GM23338 (cell line): ENCODE data around the gene SPIRE1. TPM values are rescaled to one million over a fixed set of nuclear protein-coding genes. Genes with fewer than 3 reads are reported as not detected.

ENCODE experiments used
- ATAC-seq: fragments of 200-7000 bp; cut with Tn5 transposase; 3 replicates; pipeline ENCODE4 v1.9.1; 2020
- DNase-seq: peaks from one replicate; pipeline ENCODE4 v3.0.0-alpha.2; 2015; ENCODE audit warnings: low spot score
- H2AFZ ChIP-seq: fragments of 200-600 bp; sonication (generic); 2 replicates; pipeline ENCODE4 v1.8.0; 2016; ENCODE audit warnings: antibody characterized with exemption, mild to moderate bottlenecking, moderate library complexity
- H3F3A ChIP-seq: fragments of 200-600 bp; sonication (generic); replicated peaks from 2 replicates; pipeline ENCODE4 v1.8.0; 2017; ENCODE audit warnings: antibody characterized with exemption, mixed run types, low read depth
- H3K27ac ChIP-seq: fragments of 200-600 bp; sonication (generic); 2 replicates; pipeline ENCODE4 v1.6.1; 2016; ENCODE audit warnings: low read depth
- H3K27me3 ChIP-seq: fragments of 200-600 bp; sonication (generic); 2 replicates; pipeline ENCODE4 v1.8.0; 2016; ENCODE audit warnings: mild to moderate bottlenecking, mixed run types, moderate library complexity; ENCODE audit not compliant: insufficient read depth
- H3K36me3 ChIP-seq: fragments of 200-600 bp; sonication (generic); 2 replicates; pipeline ENCODE4 v1.8.0; 2016; ENCODE audit warnings: mild to moderate bottlenecking; ENCODE audit not compliant: insufficient read depth
- H3K4me1 ChIP-seq: fragments of 200-600 bp; sonication (generic); 2 replicates; pipeline ENCODE4 v1.8.0; 2016; ENCODE audit warnings: mild to moderate bottlenecking, moderate library complexity; ENCODE audit not compliant: insufficient read depth
- H3K4me2 ChIP-seq: fragments of 200-600 bp; sonication (generic); 2 replicates; pipeline ENCODE4 v1.7.1; 2017; ENCODE audit warnings: mixed run types
- H3K4me3 ChIP-seq: fragments of 200-600 bp; sonication (generic); 2 replicates; pipeline ENCODE4 v1.6.1; 2016; ENCODE audit warnings: mixed run types
- H3K79me2 ChIP-seq: fragments of 200-600 bp; sonication (generic); replicated peaks from 2 replicates; pipeline ENCODE4 v1.8.0; 2017; ENCODE audit warnings: mild to moderate bottlenecking; ENCODE audit not compliant: insufficient read depth
- H3K9me2 ChIP-seq: fragments of 200-600 bp; sonication (generic); 2 replicates; pipeline ENCODE4 v1.8.0; 2017; ENCODE audit not compliant: insufficient read depth
- H4K20me1 ChIP-seq: fragments of 200-600 bp; sonication (generic); replicated peaks from 2 replicates; pipeline ENCODE4 v1.8.0; 2017; ENCODE audit warnings: mild to moderate bottlenecking; ENCODE audit not compliant: insufficient read depth
- H3K27ac Mint-ChIP-seq: 2 replicates; pipeline ENCODE4 v1.8.0; 2020; ENCODE audit warnings: inconsistent platforms, mild to moderate bottlenecking, moderate library complexity, mixed read lengths
- H3K27me3 Mint-ChIP-seq: 3 replicates; pipeline ENCODE4 v1.8.0; 2022; ENCODE audit warnings: low read depth, mild to moderate bottlenecking, moderate library complexity, mixed read lengths, inconsistent platforms; ENCODE audit not compliant: insufficient read depth, poor library complexity
- H3K36me3 Mint-ChIP-seq: 3 replicates; pipeline ENCODE4 v1.8.0; 2021; ENCODE audit warnings: low read depth, mild to moderate bottlenecking, inconsistent platforms, moderate library complexity, mixed read lengths
- H3K4me1 Mint-ChIP-seq: 3 replicates; pipeline ENCODE4 v1.8.0; 2020; ENCODE audit warnings: mild to moderate bottlenecking, inconsistent platforms, mixed read lengths
- H3K4me3 Mint-ChIP-seq: 3 replicates; pipeline ENCODE4 v1.8.0; 2021; ENCODE audit warnings: moderate library complexity, mild to moderate bottlenecking, inconsistent platforms, mixed read lengths
- H3K9me3 Mint-ChIP-seq: 3 replicates; pipeline ENCODE4 v1.8.0; 2020; ENCODE audit warnings: moderate library complexity, mild to moderate bottlenecking, inconsistent platforms, mixed read lengths
- CREB1 ChIP-seq: fragments of 250-450 bp; sonication (Bioruptor Pico); IDR thresholded peaks from 2 replicates; pipeline ENCODE4 v1.5.0; 2020; ENCODE audit warnings: low read depth, mild to moderate bottlenecking, moderate library complexity
- CTCF ChIP-seq, 2 experiments: fragments of 200-600 bp in 1 of 2; sonication (generic) in 1 of 2; conservative IDR thresholded peaks; 2 replicates each; pipeline versions ENCODE4 v1.5.1 to v1.6.1; 2016 to 2017; ENCODE audit warnings: antibody characterized with exemption in 2 of 2, low read depth in 2 of 2, mild to moderate bottlenecking in 2 of 2, moderate library complexity in 1 of 2
- ETS1 ChIP-seq: IDR thresholded peaks from 2 replicates; pipeline ENCODE4 v1.6.1; 2016; ENCODE audit warnings: antibody characterized with exemption
- EZH2phosphoT487 ChIP-seq: fragments of 200-600 bp; sonication (generic); IDR thresholded peaks from one replicate; pipeline ENCODE4 v1.8.1; 2018; ENCODE audit warnings: antibody characterized with exemption; ENCODE audit not compliant: unreplicated experiment
- JUNB ChIP-seq: IDR thresholded peaks from one replicate; pipeline ENCODE4 v1.6.1; 2016; ENCODE audit warnings: antibody characterized with exemption; ENCODE audit not compliant: unreplicated experiment
- NANOG ChIP-seq: IDR thresholded peaks from 2 replicates; pipeline ENCODE4 v1.6.1; 2016; ENCODE audit warnings: antibody characterized with exemption, borderline replicate concordance
- POLR2AphosphoS5 ChIP-seq: IDR thresholded peaks from 2 replicates; pipeline ENCODE4 v1.6.1; 2016; ENCODE audit warnings: antibody characterized with exemption, low read depth
- REST ChIP-seq: IDR thresholded peaks from one replicate; pipeline ENCODE4 v1.6.1; 2018; ENCODE audit warnings: antibody characterized with exemption; ENCODE audit not compliant: unreplicated experiment
- STAT1 ChIP-seq: IDR thresholded peaks from one replicate; pipeline ENCODE4 v1.6.1; 2016; ENCODE audit warnings: antibody characterized with exemption; ENCODE audit not compliant: unreplicated experiment
- polyA plus RNA-seq: library from polyadenylated mRNA; unstranded; fragments of >200 nt; fragmentation: Nextera tagmentation; extraction: Ambion mirVana; gene quantifications from 2 replicates; pipeline ENCODE4 v1.2.1, GENCODE V29; 2016
- total RNA-seq: library from RNA; depleted of rRNA; stranded (reverse); fragments of >200 nt; shearing (Covaris generic); gene quantifications from 2 replicates; pipeline ENCODE4 v1.2.3, GENCODE V29; 2014

SPIRE1 gene
- total and polyA plus RNA-seq, 2 experiments from 2014 or later = 2.9 to 15.5 TPM

DNA sequence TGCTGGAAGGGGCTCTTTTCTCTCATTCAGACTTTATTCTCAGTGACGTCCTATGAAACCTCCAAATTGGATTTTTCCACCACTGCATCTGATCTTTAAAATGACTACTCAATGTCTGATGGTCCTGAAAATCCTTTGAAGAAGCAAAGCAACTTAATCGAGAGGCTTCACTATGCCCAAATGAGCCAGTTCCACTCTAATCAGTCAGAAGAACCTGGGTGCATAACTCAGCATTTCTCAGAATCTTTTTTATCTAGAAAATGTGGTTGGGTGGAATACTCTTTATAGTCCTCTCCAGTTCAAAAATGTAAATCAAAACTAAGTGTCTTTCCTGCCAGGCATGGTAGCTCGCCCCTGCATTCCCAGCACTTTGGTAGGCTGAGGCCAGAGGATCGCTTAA is 189.5 kb downstream of the SPIRE1 start:
- Histone ChIP-seq H3K79me2 (no peaks in the 10 kb centered on the region), H3K9me2 (no peaks in the 10 kb centered on the region), H3K4me3 (no peak overlapping the region), H3K27ac (peak overlapping the region; percentile 50; the same call in 1 of the 2 replicates), H2AFZ (no peak overlapping the region), H3F3A (0 out of 2 replicates have a peak, but pooled peaks cover 2% of the 10 kb centered on the region), H3K4me2 (no peak overlapping the region), H3K4me1 (no peaks in the 10 kb centered on the region), H3K27me3 (no peaks in the 10 kb centered on the region), H3K36me3 (no peaks in the 10 kb centered on the region), H4K20me1 (no peaks in the 10 kb centered on the region)
- ATAC-seq (no peak), DNase-seq (no peak)
- Mint-ChIP-seq H3K4me1 (no peaks in the 10 kb centered on the region), H3K4me3 (no peak overlapping the region), H3K27me3 (no peaks in the 10 kb centered on the region), H3K36me3 (no peaks in the 10 kb centered on the region), H3K9me3 (no peaks in the 10 kb centered on the region), H3K27ac (no peak overlapping the region)
- TF ChIP-seq EZH2phosphoT487 (no peak), CTCF (conservative IDR thresholded peaks at IDR 0.05; ENCODE audit: low read depth in 2 of 2) (no peak), CREB1 (CRISPR knock-in tag) (no peak), POLR2AphosphoS5 (no peak), NANOG (no peak), STAT1 (no peak), JUNB (no peak)

GRCh38 chr18:12464731-12465130 is 193.2 kb downstream of the SPIRE1 start:
- H4K20me1 ChIP-seq = no peaks in the 10 kb centered on the region
- DNase-seq (no peak), ATAC-seq (no peak)
- no peaks in the 10 kb centered on the region for H3K36me3 ChIP-seq
- H3K9me2 ChIP-seq = no peaks in the 10 kb centered on the region
- no peaks in the 10 kb centered on the region for H3K36me3 Mint-ChIP-seq
- H3K27me3 ChIP-seq = no peaks in the 10 kb centered on the region
- H3K79me2 ChIP-seq = no peaks in the 10 kb centered on the region
- H3K4me3 ChIP-seq = no peak overlapping the region
- H3K27ac Mint-ChIP-seq = no peak overlapping the region
- H3K4me1 Mint-ChIP-seq = peaks cover 3% of the 10 kb centered on the region; the same call in 1 of the 3 replicates
- H3K4me1 ChIP-seq = no peaks in the 10 kb centered on the region
- H3K4me2 ChIP-seq = no peak overlapping the region
- no peak overlapping the region for H3K4me3 Mint-ChIP-seq
- H3K9me3 Mint-ChIP-seq = no peaks in the 10 kb centered on the region
- H3K27me3 Mint-ChIP-seq = no peaks in the 10 kb centered on the region
- H2AFZ ChIP-seq = no peak overlapping the region
- H3F3A ChIP-seq = no peaks in the 10 kb centered on the region
- no peak overlapping the region for H3K27ac ChIP-seq
- TF ChIP-seq REST = no peak
- TF ChIP-seq STAT1 = no peak
- TF ChIP-seq EZH2phosphoT487 = no peak
- no peak for TF ChIP-seq ETS1
- no peak for TF ChIP-seq POLR2AphosphoS5
- no peak for TF ChIP-seq JUNB
